Activated naive CD8-positive, alpha-beta T cell treated with anti-CD3 and anti-CD28 coated beads for 36 hours (primary cell): ENCODE results near the gene KCNJ10. TPM values are rescaled to one million over a fixed set of nuclear protein-coding genes. Genes with fewer than 3 reads are reported as not detected.

ENCODE experiments used
- DNase-seq: peaks from one replicate; pipeline ENCODE4 v3.0.0; 2021
- H3K27ac Mint-ChIP-seq: one replicate; pipeline ENCODE4 v1.8.0; 2022; ENCODE audit warnings: mild to moderate bottlenecking, moderate library complexity, mixed read lengths
- H3K27me3 Mint-ChIP-seq: one replicate; pipeline ENCODE4 v1.8.0; 2022; ENCODE audit warnings: mild to moderate bottlenecking, mixed read lengths
- H3K36me3 Mint-ChIP-seq: one replicate; pipeline ENCODE4 v1.8.0; 2021; ENCODE audit warnings: mild to moderate bottlenecking, mixed read lengths
- H3K4me1 Mint-ChIP-seq: one replicate; pipeline ENCODE4 v1.8.0; 2021; ENCODE audit warnings: mixed read lengths
- H3K4me3 Mint-ChIP-seq: one replicate; pipeline ENCODE4 v1.8.0; 2022; ENCODE audit warnings: mild to moderate bottlenecking, moderate library complexity, mixed read lengths
- H3K9me3 Mint-ChIP-seq: one replicate; pipeline ENCODE4 v1.8.0; 2022; ENCODE audit warnings: mixed read lengths
- total RNA-seq, 2 experiments: library from RNA; stranded (reverse); gene quantifications; one replicate each; pipeline ENCODE4 v1.2.3, GENCODE V29; 2021

Gene KCNJ10
- total RNA-seq, 2 experiments from 2014 or later: not detected

- H3K27ac Mint-ChIP-seq: no peak overlapping the region
- H3K4me3 Mint-ChIP-seq: no peak overlapping the region
- no peaks in the 10 kb centered on the region for H3K4me1 Mint-ChIP-seq
- DNase-seq: no peak
- H3K36me3 Mint-ChIP-seq: no peaks in the 10 kb centered on the region
- peaks cover 10% of the 10 kb centered on the region for H3K27me3 Mint-ChIP-seq
- H3K9me3 Mint-ChIP-seq: no peaks in the 10 kb centered on the region
Measured at GRCh38 chr1:159952932-159953331, 117.0 kb downstream of the KCNJ10 start.

- Mint-ChIP-seq H3K27me3 (peaks cover 10% of the 10 kb centered on the region), H3K4me1 (no peaks in the 10 kb centered on the region), H3K27ac (no peak overlapping the region), H3K9me3 (no peaks in the 10 kb centered on the region), H3K4me3 (no peak overlapping the region), H3K36me3 (no peaks in the 10 kb centered on the region)
- DNase-seq: no peak
Measured at GRCh38 chr1:159951551-159951950, 118.4 kb downstream of the KCNJ10 start.

- Mint-ChIP-seq H3K4me1 (no peaks in the 10 kb centered on the region), H3K27ac (no peak overlapping the region), H3K4me3 (no peak overlapping the region), H3K27me3 (peaks cover 10% of the 10 kb centered on the region), H3K9me3 (no peaks in the 10 kb centered on the region), H3K36me3 (no peaks in the 10 kb centered on the region)
- no peak for DNase-seq
Measured at GRCh38 chr1:159951016-159951415, 118.9 kb downstream of the KCNJ10 start.

GRCh38 chr1:159949981-159950381 lies 120.0 kb downstream of the KCNJ10 start:
- Mint-ChIP-seq H3K36me3 (no peaks in the 10 kb centered on the region), H3K27ac (no peak overlapping the region), H3K9me3 (no peaks in the 10 kb centered on the region), H3K4me3 (no peak overlapping the region), H3K27me3 (peaks cover 16% of the 10 kb centered on the region), H3K4me1 (peaks cover 4% of the 10 kb centered on the region)
- DNase-seq: no peak

GRCh38 chr1:159949123-159949522 lies 120.8 kb downstream of the KCNJ10 start:
- Mint-ChIP-seq H3K4me1 (peaks cover 4% of the 10 kb centered on the region), H3K4me3 (no peak overlapping the region), H3K27me3 (peaks cover 24% of the 10 kb centered on the region), H3K27ac (no peak overlapping the region), H3K36me3 (no peaks in the 10 kb centered on the region), H3K9me3 (no peaks in the 10 kb centered on the region)
- DNase-seq: no peak

Other genes with a start within 250 kb of the KCNJ10 start
- 1 to 10 TPM; 1.3 to 2.1 TPM for gene SLAMF8, start 243.3 kb downstream of the KCNJ10 start, total RNA-seq
- not detected for gene VSIG8, start 207.5 kb downstream of the KCNJ10 start, total RNA-seq
- gene CFAP45, start 170.0 kb downstream of the KCNJ10 start, total RNA-seq: under 1 TPM; 0.78 to 0.80 TPM
- gene TAGLN2, start 144.7 kb downstream of the KCNJ10 start, total RNA-seq: 100 to 1,000 TPM; 463 to 489 TPM
- gene IGSF9, start 124.5 kb downstream of the KCNJ10 start, total RNA-seq: under 1 TPM in 1 of 2 experiments, not detected in 1; 0.08 TPM
- not detected for gene SLAMF9, start 115.9 kb downstream of the KCNJ10 start, total RNA-seq
- gene PIGM, start 38.2 kb downstream of the KCNJ10 start, total RNA-seq: 1 to 10 TPM; 4.7 TPM
- under 1 TPM in 1 of 2 experiments, not detected in 1; 0.04 TPM for gene KCNJ9, start 11.4 kb upstream of the KCNJ10 start, total RNA-seq
- 10 to 100 TPM; 38.0 to 39.0 TPM for gene IGSF8, start 28.5 kb upstream of the KCNJ10 start, total RNA-seq
- gene ATP1A2, start 45.6 kb upstream of the KCNJ10 start, total RNA-seq: not detected
- gene ATP1A4, start 81.4 kb upstream of the KCNJ10 start, total RNA-seq: not detected
- gene CASQ1, start 120.4 kb upstream of the KCNJ10 start, total RNA-seq: not detected
- 10 to 100 TPM; 51.7 to 57.4 TPM for gene PEA15, start 135.2 kb upstream of the KCNJ10 start, total RNA-seq
- gene DCAF8, start 192.4 kb upstream of the KCNJ10 start, total RNA-seq: 10 to 100 TPM; 86.9 to 94.1 TPM
- gene PEX19, start 215.0 kb upstream of the KCNJ10 start, total RNA-seq: 10 to 100 TPM; 49.8 to 52.1 TPM